HPDE6-E6E7 (cell line): ENCODE measurements around the gene CPNE1.
A peak's percentile ranks its signal among the peaks of the same experiment; 100 is the strongest.

Source experiments
- DNase-seq: peaks from one replicate; pipeline ENCODE4 v3.0.0; 2011; ENCODE audit warnings: missing footprints; ENCODE audit errors: extremely low spot score

CPNE1 gene

DNA sequence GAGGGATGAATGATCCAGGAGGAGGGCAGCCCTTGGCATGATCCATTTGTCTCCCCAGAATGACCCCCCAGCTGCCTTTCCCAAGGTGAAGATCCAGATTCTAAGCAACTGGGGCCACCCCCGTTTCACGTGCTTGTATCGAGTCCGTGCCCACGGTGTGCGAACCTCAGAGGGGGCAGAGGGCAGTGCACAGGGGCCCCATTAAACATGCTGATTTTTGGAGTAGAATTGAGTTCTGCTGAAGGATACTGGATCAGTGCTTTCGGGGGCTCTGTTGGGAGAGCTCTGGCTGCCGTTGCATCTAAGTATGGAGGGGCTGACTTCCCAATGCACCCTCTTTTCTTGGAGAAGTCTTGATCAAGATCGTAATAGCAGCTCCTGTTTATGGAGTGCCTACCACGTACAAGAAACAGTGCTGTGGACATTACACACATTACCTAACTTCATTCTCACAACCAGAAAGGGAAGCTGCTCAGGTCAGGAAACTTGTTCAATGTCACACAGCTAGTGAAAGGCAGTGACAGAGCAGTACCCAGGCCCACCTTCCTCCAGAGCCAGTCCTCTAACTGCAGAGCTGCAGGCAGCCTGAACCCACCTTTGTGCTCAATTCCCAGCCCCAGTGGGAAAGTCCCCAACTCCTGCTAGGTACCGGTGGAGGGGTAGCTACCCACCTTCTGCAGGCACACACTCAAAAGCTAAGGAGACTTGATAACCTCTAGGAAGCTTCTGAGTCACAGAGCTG lies 43.7 kb downstream of the CPNE1 start:
- no peak for DNase-seq

DNA sequence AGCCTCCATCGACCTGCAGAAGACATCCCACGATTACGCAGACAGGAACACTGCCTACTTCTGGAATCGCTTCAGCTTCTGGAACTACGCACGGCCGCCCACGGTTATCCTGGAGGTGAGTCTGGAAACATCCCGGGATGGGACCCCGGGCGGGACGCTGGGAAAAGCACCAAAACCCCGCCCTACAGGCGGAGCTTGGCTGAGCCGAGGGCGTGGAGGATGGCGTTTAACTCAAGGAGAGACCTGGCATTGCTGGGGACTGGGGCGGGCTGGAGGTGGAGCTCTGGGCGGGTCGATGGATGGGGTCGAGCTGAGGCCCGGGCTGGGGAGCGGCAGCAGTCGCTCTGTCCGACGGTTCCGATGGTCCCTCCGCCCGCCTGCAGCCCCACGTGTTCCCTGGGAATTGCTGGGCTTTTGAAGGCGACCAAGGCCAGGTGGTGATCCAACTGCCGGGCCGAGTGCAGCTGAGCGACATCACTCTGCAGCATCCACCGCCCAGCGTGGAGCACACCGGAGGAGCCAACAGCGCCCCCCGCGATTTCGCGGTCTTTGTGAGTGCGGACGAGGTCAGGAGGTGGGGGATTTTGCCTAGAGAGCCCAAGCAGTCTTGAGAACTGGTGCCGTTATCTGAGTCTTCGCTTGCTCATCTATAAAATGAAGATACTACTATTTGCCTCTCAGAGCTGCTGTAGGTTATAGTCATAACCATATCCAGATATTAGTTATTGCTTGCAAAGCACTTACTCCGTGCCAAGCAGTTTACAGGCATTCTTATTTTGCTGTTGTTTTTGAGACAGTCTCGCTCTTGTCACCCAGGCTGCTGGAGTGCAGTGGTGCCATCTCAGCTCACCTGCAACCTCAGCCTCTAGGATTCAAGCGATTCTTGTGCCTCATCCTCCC lies 45.3 kb downstream of the CPNE1 start:
- DNase-seq, result peak; percentile 99

GRCh38 chr20:35618263-35619131 lies 46.2 kb downstream of the CPNE1 start:
- DNase-seq, result peak; percentile 77

DNA sequence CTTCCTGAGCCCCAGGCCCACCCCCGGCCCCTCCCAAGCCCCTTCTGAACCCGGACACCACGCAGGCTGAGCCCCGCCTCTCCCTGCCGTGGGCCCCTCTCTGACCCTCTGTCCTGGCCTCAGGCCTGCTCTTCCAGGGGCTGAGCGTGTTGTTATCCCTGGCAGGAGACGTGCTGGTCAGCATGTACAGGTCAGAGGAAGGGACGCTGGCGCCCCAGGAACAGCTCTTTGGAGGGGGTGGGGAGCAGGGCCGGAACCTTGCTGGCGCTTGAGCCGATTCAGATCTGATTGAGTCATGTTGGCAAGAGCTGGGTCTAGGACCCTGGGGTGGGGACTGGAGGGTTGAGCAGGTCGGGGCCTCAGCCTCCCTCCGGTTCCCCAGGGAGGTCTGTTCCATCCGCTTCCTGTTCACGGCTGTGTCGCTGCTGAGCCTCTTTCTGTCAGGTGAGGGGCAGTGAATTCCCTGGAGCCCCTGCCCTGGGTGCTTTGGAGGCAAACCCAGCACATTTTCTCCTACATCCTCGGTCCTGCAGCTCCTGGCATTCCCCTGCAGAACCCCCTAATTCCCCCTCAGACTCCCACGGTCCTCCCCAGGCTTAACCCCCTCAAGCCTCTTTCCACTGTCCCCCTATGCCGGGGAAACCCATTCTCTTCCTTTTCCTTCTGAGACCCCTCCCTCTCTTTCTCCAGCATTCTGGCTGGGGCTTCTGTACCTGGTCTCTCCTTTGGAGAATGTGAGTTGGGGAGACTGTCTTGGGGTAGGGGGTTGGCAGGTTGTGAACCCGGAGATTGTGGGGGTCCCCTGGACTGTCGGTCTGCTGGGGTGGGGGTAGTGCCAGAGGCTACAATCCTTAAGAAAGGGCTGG lies 47.1 kb downstream of the CPNE1 start:
- peak; percentile 94 for DNase-seq

DNA sequence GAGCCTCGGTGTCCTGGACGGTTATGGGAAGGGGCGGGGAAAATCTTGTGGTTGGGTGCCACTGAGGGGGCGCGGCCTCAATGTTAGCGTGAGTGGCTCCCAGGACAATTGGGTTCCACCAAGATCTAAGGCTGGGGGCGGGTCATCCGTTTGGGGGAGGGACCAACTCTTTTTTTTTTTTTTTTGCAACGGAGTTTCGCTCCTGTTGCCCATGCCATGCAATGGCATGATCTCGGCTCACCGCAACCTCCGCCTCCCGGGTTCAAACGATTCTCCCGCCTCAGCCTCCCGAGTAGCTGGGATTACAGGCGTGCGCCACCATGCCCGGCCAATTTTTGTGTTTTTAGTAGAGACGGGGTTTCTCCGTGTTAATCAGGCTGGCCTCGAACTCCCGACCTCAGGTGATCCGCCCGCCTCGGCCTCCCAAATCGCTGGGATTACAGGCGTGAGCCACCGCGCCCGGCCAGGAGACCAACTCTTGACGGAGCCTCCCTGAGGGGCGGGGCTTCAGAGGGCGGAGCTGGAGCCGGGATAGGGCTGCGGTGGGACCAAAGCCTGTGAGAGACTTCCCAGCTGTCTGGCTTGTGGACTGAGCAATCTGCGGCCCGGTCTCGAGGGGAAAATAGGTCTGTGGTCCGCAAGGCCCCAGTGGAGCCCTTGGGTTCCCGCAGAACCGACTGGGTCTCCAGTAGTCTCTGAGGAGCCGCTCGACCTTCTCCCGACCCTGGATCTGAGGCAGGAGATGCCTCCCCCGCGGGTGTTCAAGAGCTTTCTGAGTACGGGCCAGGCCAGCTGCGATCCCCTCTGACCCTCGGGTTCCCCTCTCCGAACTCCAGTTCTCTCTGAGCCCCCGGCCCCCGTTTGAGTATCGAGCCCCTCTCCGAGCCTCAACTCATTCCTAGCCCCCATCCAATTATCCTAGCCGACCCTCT lies 48.0 kb downstream of the CPNE1 start:
- peak; percentile 87 for DNase-seq

DNA sequence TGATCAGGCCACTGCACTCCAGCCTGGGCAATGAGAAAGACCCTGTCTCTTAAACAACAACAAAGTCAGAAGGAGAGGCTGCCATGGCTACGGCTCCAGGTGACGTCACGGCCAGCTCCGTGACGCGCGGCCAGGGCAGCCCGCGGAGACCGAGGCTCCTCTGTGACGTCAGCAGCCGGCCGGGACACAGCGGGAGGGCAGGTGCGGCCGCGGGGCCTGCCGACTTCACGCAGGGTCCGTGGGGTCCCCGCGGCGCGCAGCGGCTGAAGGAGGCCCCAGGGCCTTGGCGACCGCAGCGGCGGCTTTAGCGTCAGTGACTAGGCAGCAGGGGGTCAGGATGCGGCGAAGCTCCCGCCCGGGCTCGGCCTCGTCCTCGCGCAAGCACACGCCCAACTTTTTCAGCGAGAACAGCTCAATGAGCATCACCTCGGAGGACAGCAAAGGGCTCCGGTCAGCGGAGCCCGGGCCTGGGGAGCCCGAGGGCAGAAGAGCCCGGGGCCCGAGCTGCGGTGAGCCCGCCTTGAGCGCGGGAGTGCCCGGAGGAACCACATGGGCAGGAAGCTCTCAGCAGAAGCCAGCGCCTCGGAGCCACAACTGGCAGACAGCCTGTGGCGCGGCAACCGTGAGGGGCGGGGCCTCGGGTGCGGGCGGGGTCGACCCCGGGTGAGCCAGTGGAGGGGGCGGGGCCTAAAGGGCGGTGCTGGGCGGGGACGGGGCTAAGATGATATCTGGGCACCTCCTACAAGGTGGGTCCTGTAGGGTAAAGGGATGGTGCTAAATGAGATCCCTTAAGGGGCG lies 48.8 kb downstream of the CPNE1 start, which contains the start of gene SPAG4:
Gene SPAG4, plus strand, starts transcription at position 163 of the 798 bp plus-strand sequence. Its CDS starts 175 bp downstream, at position 338.
- DNase-seq, result peak; percentile 100

- no peak for DNase-seq
Observed at GRCh38 chr20:35611482-35611881, 53.2 kb downstream of the CPNE1 start.

DNA sequence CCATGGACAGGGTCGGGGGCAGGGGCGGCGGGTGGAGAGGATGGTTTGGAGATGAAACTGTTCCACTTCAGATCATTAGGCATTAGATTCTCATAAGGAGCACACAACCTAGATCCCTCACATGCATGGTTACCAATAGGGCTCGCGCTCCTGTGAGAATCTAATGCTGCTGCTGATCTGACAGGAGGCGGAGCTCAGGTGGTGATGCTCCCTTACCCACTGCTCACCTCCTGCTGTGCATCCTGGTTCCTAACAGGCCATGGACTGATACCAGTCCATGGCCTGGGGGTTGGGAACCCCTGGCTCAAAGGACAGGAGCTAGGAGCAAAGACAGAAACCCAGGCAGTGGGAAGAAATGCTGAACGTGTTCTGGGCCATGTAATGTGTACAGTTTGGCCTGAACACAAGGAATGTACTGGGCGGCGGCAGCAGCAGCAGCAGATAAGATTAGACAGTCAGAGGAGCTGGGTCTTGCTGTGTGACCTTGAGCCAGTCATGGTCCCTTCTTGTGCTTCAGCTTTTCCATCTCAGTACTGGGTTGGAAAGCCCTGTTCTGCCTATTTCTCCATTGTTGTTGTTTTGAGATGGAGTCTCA lies 53.8 kb downstream of the CPNE1 start:
- no peak for DNase-seq

- DNase-seq, result peak; percentile 96
Observed at GRCh38 chr20:35607003-35607735, 57.5 kb downstream of the CPNE1 start.

GRCh38 chr20:35606127-35606526 lies 58.6 kb downstream of the CPNE1 start:
- DNase-seq, result no peak

DNA sequence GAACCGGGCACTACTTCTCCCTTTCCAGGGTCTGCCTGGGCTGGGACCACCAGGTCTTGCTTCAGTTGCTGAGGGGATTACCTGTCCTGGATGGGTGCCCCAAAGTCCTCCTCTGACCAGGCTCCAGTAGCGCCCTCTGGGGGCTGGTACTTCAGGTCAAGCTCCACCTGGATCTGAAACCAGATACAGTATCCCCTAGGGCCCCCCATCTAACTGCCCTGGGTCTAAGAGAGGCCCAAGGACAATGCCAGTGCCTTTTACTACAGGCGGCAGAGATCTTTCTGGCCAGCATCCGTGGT lies 60.3 kb downstream of the CPNE1 start:
- no peak for DNase-seq

- DNase-seq, result no peak
Observed at GRCh38 chr20:35603695-35604448, 60.8 kb downstream of the CPNE1 start.

GRCh38 chr20:35602851-35603495 lies 61.7 kb downstream of the CPNE1 start:
- DNase-seq, result no peak

DNA sequence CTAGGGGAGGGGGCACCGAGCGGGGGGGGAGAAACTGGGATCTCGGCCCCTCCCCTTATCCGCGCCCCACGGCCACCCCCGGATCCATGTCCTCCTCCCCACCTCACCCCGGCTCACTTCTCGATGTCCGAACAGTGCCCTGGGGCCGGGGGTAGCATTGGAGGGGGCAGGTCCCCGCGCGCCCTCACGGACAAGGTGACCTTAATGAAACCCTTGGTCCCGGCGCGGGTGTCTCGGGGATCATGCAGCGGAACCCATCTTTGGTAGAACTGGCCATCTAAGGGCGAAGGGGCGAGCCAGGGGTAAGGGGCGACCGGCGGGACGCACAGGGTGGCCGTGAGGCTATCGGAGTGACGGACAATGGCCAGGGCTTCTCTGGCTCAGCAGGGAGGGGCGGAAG lies 62.7 kb downstream of the CPNE1 start:
- no peak for DNase-seq

- peak; percentile 94 for DNase-seq
Observed at GRCh38 chr20:35600993-35601973, 63.4 kb downstream of the CPNE1 start.
